BJ (cell line): Measurements from ENCODE around the gene COL9A3. TPM values are rescaled to one million over a fixed set of nuclear protein-coding genes. Genes with fewer than 3 reads are reported as not detected.

Source experiments
- CTCF ChIA-PET: fragments of 350-600 bp; formaldehyde crosslinking; extraction: SDS; loops from one replicate; lab custom pipeline; 2021; ENCODE audit warnings: antibody characterized with exemption, inconsistent platforms; lab: Yijun Ruan, JAX
- POLR2A ChIA-PET: fragments of 300-600 bp; sonication (Branson Sonifier 250); formaldehyde crosslinking; extraction: SDS; loops from one replicate; lab custom pipeline; 2021; ENCODE audit warnings: antibody characterized with exemption; lab: Charles Lee
- DNase-seq: peaks from one replicate; pipeline ENCODE4 v3.0.0-alpha.2; 2011; ENCODE audit warnings: low read depth
- H3K27me3 ChIP-seq: 2 replicates; pipeline ENCODE4 v1.6.0; 2011; ENCODE audit warnings: low read length; ENCODE audit not compliant: control insufficient read depth, insufficient read depth
- H3K36me3 ChIP-seq: 2 replicates; pipeline ENCODE4 v1.5.1; 2011; ENCODE audit warnings: low read length; ENCODE audit not compliant: control insufficient read depth, insufficient read depth
- H3K4me3 ChIP-seq: 2 replicates; pipeline ENCODE4 v1.5.1; 2011; ENCODE audit warnings: low read depth, mild to moderate bottlenecking, control low read depth, low read length
- CTCF ChIP-seq: IDR thresholded peaks from 2 replicates; pipeline ENCODE4 v1.5.1; 2011; ENCODE audit warnings: low read depth, mild to moderate bottlenecking, control low read depth, inconsistent platforms, low read length, moderate library complexity; ENCODE audit not compliant: insufficient read depth
- polyA plus RNA-seq: library from polyadenylated mRNA; depleted of rRNA; stranded (reverse); fragments of >200 nt; gene quantifications from 2 replicates; pipeline ENCODE4 v1.2.3, GENCODE V29; 2011

The COL9A3 gene
- polyA plus RNA-seq, 1 experiment: 0.21 TPM

GRCh38 chr20:62820962-62821725 is 4.3 kb downstream of the COL9A3 start:
- Histone ChIP-seq H3K36me3 (no peaks in the 10 kb centered on the region), H3K27me3 (peaks cover 3% of the 10 kb centered on the region), H3K4me3 (no peak overlapping the region)
- no peak for TF ChIP-seq CTCF
- DNase-seq: no peak
- ChIA-PET CTCF (no interaction called here), POLR2A (no interaction called here)

GRCh38 chr20:62821726-62822210 is 4.9 kb downstream of the COL9A3 start:
- Histone ChIP-seq H3K4me3 (no peak overlapping the region), H3K27me3 (no peaks in the 10 kb centered on the region; the same call in none of the 2 replicates), H3K36me3 (no peaks in the 10 kb centered on the region)
- no peak for DNase-seq
- TF ChIP-seq CTCF: no peak
- POLR2A ChIA-PET: no interaction called here
- CTCF ChIA-PET: interaction anchor here (0.6 to 1.3 kb wide), 2 partner anchors 11 to 34 kb away, joined by 3 read pairs; no protein-coding TSS in a partner anchor

GRCh38 chr20:62822239-62822787 is 5.5 kb downstream of the COL9A3 start:
- no peak for TF ChIP-seq CTCF
- H3K27me3 ChIP-seq: no peaks in the 10 kb centered on the region; the same call in none of the 2 replicates
- H3K4me3 ChIP-seq: no peak overlapping the region
- no peaks in the 10 kb centered on the region for H3K36me3 ChIP-seq
- DNase-seq: no peak
- ChIA-PET POLR2A (no interaction called here), CTCF (interaction anchor here (0.6 to 1.3 kb wide), 4 partner anchors 11 to 190 kb away, joined by 3 to 11 read pairs (median 3); no protein-coding TSS in a partner anchor)

GRCh38 chr20:62822788-62823651 is 6.2 kb downstream of the COL9A3 start:
- H3K27me3 ChIP-seq: no peaks in the 10 kb centered on the region
- no peak overlapping the region for H3K4me3 ChIP-seq
- TF ChIP-seq CTCF: peak; percentile 27
- ChIA-PET CTCF (interaction anchor here (1.0 to 1.3 kb wide), 3 partner anchors 12 to 189 kb away, joined by 3 to 11 read pairs (median 3); no protein-coding TSS in a partner anchor), POLR2A (no interaction called here)
- no peak for DNase-seq
- no peaks in the 10 kb centered on the region for H3K36me3 ChIP-seq
